ENCODE data around the gene TBX10. TPM values are rescaled to one million over a fixed set of nuclear protein-coding genes. Genes with fewer than 3 reads are reported as not detected.

The TBX10 gene
- total RNA-seq, 1 experiment from 2014 or later = not detected

DNA sequence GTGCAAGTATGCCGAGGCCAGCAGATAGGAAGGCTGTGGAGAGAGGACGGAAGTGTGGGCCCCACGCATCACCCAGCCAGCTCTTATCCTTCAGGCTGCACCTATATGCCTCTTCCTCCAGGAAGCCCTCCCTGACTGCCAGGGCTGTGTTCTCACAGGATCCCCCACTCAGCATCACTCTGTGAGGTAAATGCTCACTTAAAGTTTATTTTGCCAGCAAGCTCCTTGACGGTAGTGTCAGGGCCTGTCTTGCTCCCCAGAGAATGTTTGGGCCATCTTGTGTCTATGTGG, 4.4 kb downstream of the TBX10 start:
- H4K20me1 ChIP-seq (ENCODE audit: control insufficient read depth, insufficient read depth, insufficient read length) = no peaks in the 10 kb centered on the region
- H2BK15ac ChIP-seq (ENCODE audit: low read depth, low read length) = no peak overlapping the region
- H2BK20ac ChIP-seq (ENCODE audit: low read depth, low read length, poor library complexity, severe bottlenecking) = no peak overlapping the region
- no peaks in the 10 kb centered on the region for H3K9me3 ChIP-seq (ENCODE audit: control insufficient read depth, low read depth, low read length)
- H3K4me2 ChIP-seq (ENCODE audit: insufficient read depth, insufficient read length, low read length) = no peak overlapping the region
- no CpG with 5 or more reads among the region's 4 CpGs for WGBS (ENCODE audit: extremely low coverage, insufficient read length, low lambda C conversion rate)
- no peak overlapping the region for H4K5ac ChIP-seq (ENCODE audit: insufficient read length, low read depth, low read length)
- H2AK5ac ChIP-seq (ENCODE audit: insufficient read length, low read length) = no peak overlapping the region
- no peak overlapping the region for H4K91ac ChIP-seq (ENCODE audit: insufficient read length, low read depth, low read length)
- peaks cover 2 to 3% of the 10 kb centered on the region in 2 experiments; a peak in 3 of 5 replicates for H3K9me3 Mint-ChIP-seq
- no peaks in the 10 kb centered on the region; a peak in 1 of 7 replicates for H3K36me3 Mint-ChIP-seq (ENCODE audit: insufficient read depth in 1 of 3, low read depth in 3 of 3)
- no peak for DNase-seq
- H3K23me2 ChIP-seq (ENCODE audit: insufficient read length, low read depth, low read length, poor library complexity, severe bottlenecking) = no peaks in the 10 kb centered on the region
- H3K14ac ChIP-seq (ENCODE audit: insufficient read depth, low read length) = no peak overlapping the region
- H3K4ac ChIP-seq (ENCODE audit: low read depth, low read length) = no peak overlapping the region
- TF ChIP-seq, protein P1, sequence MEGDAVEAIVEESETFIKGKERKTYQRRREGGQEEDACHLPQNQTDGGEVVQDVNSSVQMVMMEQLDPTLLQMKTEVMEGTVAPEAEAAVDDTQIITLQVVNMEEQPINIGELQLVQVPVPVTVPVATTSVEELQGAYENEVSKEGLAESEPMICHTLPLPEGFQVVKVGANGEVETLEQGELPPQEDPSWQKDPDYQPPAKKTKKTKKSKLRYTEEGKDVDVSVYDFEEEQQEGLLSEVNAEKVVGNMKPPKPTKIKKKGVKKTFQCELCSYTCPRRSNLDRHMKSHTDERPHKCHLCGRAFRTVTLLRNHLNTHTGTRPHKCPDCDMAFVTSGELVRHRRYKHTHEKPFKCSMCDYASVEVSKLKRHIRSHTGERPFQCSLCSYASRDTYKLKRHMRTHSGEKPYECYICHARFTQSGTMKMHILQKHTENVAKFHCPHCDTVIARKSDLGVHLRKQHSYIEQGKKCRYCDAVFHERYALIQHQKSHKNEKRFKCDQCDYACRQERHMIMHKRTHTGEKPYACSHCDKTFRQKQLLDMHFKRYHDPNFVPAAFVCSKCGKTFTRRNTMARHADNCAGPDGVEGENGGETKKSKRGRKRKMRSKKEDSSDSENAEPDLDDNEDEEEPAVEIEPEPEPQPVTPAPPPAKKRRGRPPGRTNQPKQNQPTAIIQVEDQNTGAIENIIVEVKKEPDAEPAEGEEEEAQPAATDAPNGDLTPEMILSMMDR (conservative IDR thresholded peaks at IDR 0.05) = no peak
- no peak overlapping the region for H3K27ac ChIP-seq (ENCODE audit: insufficient read length, low read depth, low read length)
- no peak overlapping the region for H3K18ac ChIP-seq (ENCODE audit: insufficient read length, low read depth, low read length)
- H3K27me3 ChIP-seq (ENCODE audit: insufficient read depth, low read length) = no peaks in the 10 kb centered on the region; the same call in 1 of the 2 replicates
- H3K27ac Mint-ChIP-seq = no peak overlapping the region
- no peak overlapping the region for H2BK12ac ChIP-seq (ENCODE audit: insufficient read length, low read depth, low read length)
- H3K4me1 ChIP-seq (ENCODE audit: insufficient read depth, low read length) = no peaks in the 10 kb centered on the region
- H3K56ac ChIP-seq (ENCODE audit: insufficient read length, low read depth, low read length) = no peak overlapping the region
- H3K9ac ChIP-seq (ENCODE audit: extremely low read depth, insufficient read length, low read length) = no peak overlapping the region
- H4K8ac ChIP-seq (replicated peaks; ENCODE audit: insufficient read length, low read depth, low read length) = no peak overlapping the region
- no peak overlapping the region for H3T11ph ChIP-seq (ENCODE audit: low read length)
- peaks cover 38% of the 10 kb centered on the region for H3K27me3 Mint-ChIP-seq (ENCODE audit: low read depth)
- no peak overlapping the region for H2AFZ ChIP-seq (ENCODE audit: low read length)
- H2BK5ac ChIP-seq (ENCODE audit: insufficient read length, low read length) = no peak overlapping the region
- H2BK120ac ChIP-seq (ENCODE audit: low read depth, low read length, poor library complexity, severe bottlenecking) = no peak overlapping the region
- H3K79me2 ChIP-seq (ENCODE audit: insufficient read depth, low read length) = no peaks in the 10 kb centered on the region
- no peak overlapping the region for H3K23ac ChIP-seq (ENCODE audit: insufficient read length, low read depth, low read length)
- H3K79me1 ChIP-seq (ENCODE audit: insufficient read depth, low read depth, low read length, poor library complexity, severe bottlenecking) = no peaks in the 10 kb centered on the region
- H3K4me1 Mint-ChIP-seq = peaks cover 14 to 18% of the 10 kb centered on the region in 2 experiments
- H3K4me3 Mint-ChIP-seq = no peak overlapping the region

All from H9 (cell line).